Measurements from ENCODE around the gene SMAD7.

Gene SMAD7

GRCh38 chr18:48929212-48929612 is 21.6 kb downstream of the SMAD7 start:
- no peak for DNase-seq

GRCh38 chr18:48928787-48929186 is 22.0 kb downstream of the SMAD7 start:
- DNase-seq = peak; percentile 87

- no peak for DNase-seq
These were observed 23.3 kb downstream of the SMAD7 start for GRCh38 chr18:48927286-48928080.

- DNase-seq = no peak
These were observed 24.3 kb downstream of the SMAD7 start for GRCh38 chr18:48926420-48926857.

- DNase-seq = no peak
These were observed 25.3 kb downstream of the SMAD7 start for GRCh38 chr18:48925491-48925780.

- DNase-seq = peak; percentile 56
These were observed 25.9 kb downstream of the SMAD7 start for GRCh38 chr18:48924630-48925490.

GRCh38 chr18:48923746-48924629 is 26.8 kb downstream of the SMAD7 start:
- no peak for DNase-seq

GRCh38 chr18:48922801-48923730 is 27.7 kb downstream of the SMAD7 start:
- DNase-seq = peak; percentile 40

- no peak for DNase-seq
These were observed 28.5 kb downstream of the SMAD7 start for GRCh38 chr18:48922226-48922800.

- DNase-seq = no peak
These were observed 29.2 kb downstream of the SMAD7 start for GRCh38 chr18:48921305-48922225.

- no peak for DNase-seq
These were observed 30.2 kb downstream of the SMAD7 start for GRCh38 chr18:48920408-48921038.

- DNase-seq = no peak
These were observed 31.2 kb downstream of the SMAD7 start for GRCh38 chr18:48919547-48919946.

GRCh38 chr18:48918660-48919456 is 31.9 kb downstream of the SMAD7 start:
- DNase-seq = no peak

- no peak for DNase-seq
These were observed 32.9 kb downstream of the SMAD7 start for GRCh38 chr18:48917579-48918517.

GRCh38 chr18:48915626-48916425 is 34.9 kb downstream of the SMAD7 start:
- no peak for DNase-seq

- DNase-seq = no peak
These were observed 36.0 kb downstream of the SMAD7 start for GRCh38 chr18:48914581-48915251.

Measured in activated CD4-positive, alpha-beta T cell treated with anti-CD3 and anti-CD28 coated beads, Interleukin-10, Interleukin-2, amounts not matched to agents 100 ng/mL and 50 ng/mL, durations not matched to agents 16 hours and 8 hours (primary cell).